GM23338 (cell line): Measurements from ENCODE around the gene KCTD17. TPM values are rescaled to one million over a fixed set of nuclear protein-coding genes. Genes with fewer than 3 reads are reported as not detected.

Experiments
- ATAC-seq: fragments of 200-7000 bp; cut with Tn5 transposase; 3 replicates; pipeline ENCODE4 v1.9.1; 2020
- DNase-seq: peaks from one replicate; pipeline ENCODE4 v3.0.0-alpha.2; 2015; ENCODE audit warnings: low spot score
- H2AFZ ChIP-seq: fragments of 200-600 bp; sonication (generic); 2 replicates; pipeline ENCODE4 v1.8.0; 2016; ENCODE audit warnings: antibody characterized with exemption, mild to moderate bottlenecking, moderate library complexity
- H3F3A ChIP-seq: fragments of 200-600 bp; sonication (generic); replicated peaks from 2 replicates; pipeline ENCODE4 v1.8.0; 2017; ENCODE audit warnings: antibody characterized with exemption, mixed run types, low read depth
- H3K27ac ChIP-seq: fragments of 200-600 bp; sonication (generic); 2 replicates; pipeline ENCODE4 v1.6.1; 2016; ENCODE audit warnings: low read depth
- H3K27me3 ChIP-seq: fragments of 200-600 bp; sonication (generic); 2 replicates; pipeline ENCODE4 v1.8.0; 2016; ENCODE audit warnings: mild to moderate bottlenecking, mixed run types, moderate library complexity; ENCODE audit not compliant: insufficient read depth
- H3K36me3 ChIP-seq: fragments of 200-600 bp; sonication (generic); 2 replicates; pipeline ENCODE4 v1.8.0; 2016; ENCODE audit warnings: mild to moderate bottlenecking; ENCODE audit not compliant: insufficient read depth
- H3K4me1 ChIP-seq: fragments of 200-600 bp; sonication (generic); 2 replicates; pipeline ENCODE4 v1.8.0; 2016; ENCODE audit warnings: mild to moderate bottlenecking, moderate library complexity; ENCODE audit not compliant: insufficient read depth
- H3K4me2 ChIP-seq: fragments of 200-600 bp; sonication (generic); 2 replicates; pipeline ENCODE4 v1.7.1; 2017; ENCODE audit warnings: mixed run types
- H3K4me3 ChIP-seq: fragments of 200-600 bp; sonication (generic); 2 replicates; pipeline ENCODE4 v1.6.1; 2016; ENCODE audit warnings: mixed run types
- H3K79me2 ChIP-seq: fragments of 200-600 bp; sonication (generic); replicated peaks from 2 replicates; pipeline ENCODE4 v1.8.0; 2017; ENCODE audit warnings: mild to moderate bottlenecking; ENCODE audit not compliant: insufficient read depth
- H3K9me2 ChIP-seq: fragments of 200-600 bp; sonication (generic); 2 replicates; pipeline ENCODE4 v1.8.0; 2017; ENCODE audit not compliant: insufficient read depth
- H4K20me1 ChIP-seq: fragments of 200-600 bp; sonication (generic); replicated peaks from 2 replicates; pipeline ENCODE4 v1.8.0; 2017; ENCODE audit warnings: mild to moderate bottlenecking; ENCODE audit not compliant: insufficient read depth
- H3K27ac Mint-ChIP-seq: 2 replicates; pipeline ENCODE4 v1.8.0; 2020; ENCODE audit warnings: inconsistent platforms, mild to moderate bottlenecking, moderate library complexity, mixed read lengths
- H3K27me3 Mint-ChIP-seq: 3 replicates; pipeline ENCODE4 v1.8.0; 2022; ENCODE audit warnings: low read depth, mild to moderate bottlenecking, moderate library complexity, mixed read lengths, inconsistent platforms; ENCODE audit not compliant: insufficient read depth, poor library complexity
- H3K36me3 Mint-ChIP-seq: 3 replicates; pipeline ENCODE4 v1.8.0; 2021; ENCODE audit warnings: low read depth, mild to moderate bottlenecking, inconsistent platforms, moderate library complexity, mixed read lengths
- H3K4me1 Mint-ChIP-seq: 3 replicates; pipeline ENCODE4 v1.8.0; 2020; ENCODE audit warnings: mild to moderate bottlenecking, inconsistent platforms, mixed read lengths
- H3K4me3 Mint-ChIP-seq: 3 replicates; pipeline ENCODE4 v1.8.0; 2021; ENCODE audit warnings: moderate library complexity, mild to moderate bottlenecking, inconsistent platforms, mixed read lengths
- H3K9me3 Mint-ChIP-seq: 3 replicates; pipeline ENCODE4 v1.8.0; 2020; ENCODE audit warnings: moderate library complexity, mild to moderate bottlenecking, inconsistent platforms, mixed read lengths
- CREB1 ChIP-seq: fragments of 250-450 bp; sonication (Bioruptor Pico); IDR thresholded peaks from 2 replicates; pipeline ENCODE4 v1.5.0; 2020; ENCODE audit warnings: low read depth, mild to moderate bottlenecking, moderate library complexity
- ETS1 ChIP-seq: IDR thresholded peaks from 2 replicates; pipeline ENCODE4 v1.6.1; 2016; ENCODE audit warnings: antibody characterized with exemption
- EZH2 ChIP-seq: fragments of 200-600 bp; sonication (generic); IDR thresholded peaks from one replicate; pipeline ENCODE4 v1.8.0; 2017; ENCODE audit warnings: antibody characterized with exemption, mild to moderate bottlenecking, low read depth; ENCODE audit not compliant: unreplicated experiment
- EZH2phosphoT487 ChIP-seq: fragments of 200-600 bp; sonication (generic); IDR thresholded peaks from one replicate; pipeline ENCODE4 v1.8.1; 2018; ENCODE audit warnings: antibody characterized with exemption; ENCODE audit not compliant: unreplicated experiment
- JUNB ChIP-seq: IDR thresholded peaks from one replicate; pipeline ENCODE4 v1.6.1; 2016; ENCODE audit warnings: antibody characterized with exemption; ENCODE audit not compliant: unreplicated experiment
- NANOG ChIP-seq: IDR thresholded peaks from 2 replicates; pipeline ENCODE4 v1.6.1; 2016; ENCODE audit warnings: antibody characterized with exemption, borderline replicate concordance
- POLR2AphosphoS5 ChIP-seq: IDR thresholded peaks from 2 replicates; pipeline ENCODE4 v1.6.1; 2016; ENCODE audit warnings: antibody characterized with exemption, low read depth
- REST ChIP-seq: IDR thresholded peaks from one replicate; pipeline ENCODE4 v1.6.1; 2018; ENCODE audit warnings: antibody characterized with exemption; ENCODE audit not compliant: unreplicated experiment
- STAT1 ChIP-seq: IDR thresholded peaks from one replicate; pipeline ENCODE4 v1.6.1; 2016; ENCODE audit warnings: antibody characterized with exemption; ENCODE audit not compliant: unreplicated experiment
- ZNF114 ChIP-seq: fragments of 250-450 bp; sonication (Bioruptor Pico); IDR thresholded peaks from 2 replicates; pipeline ENCODE4 v1.5.0; 2020; ENCODE audit warnings: mild to moderate bottlenecking, moderate library complexity
- ZNF331 ChIP-seq: fragments of 250-450 bp; sonication (Bioruptor Pico); IDR thresholded peaks from 2 replicates; pipeline ENCODE4 v1.5.0; 2020; ENCODE audit warnings: low read depth, mild to moderate bottlenecking, moderate library complexity
- ZNF462 ChIP-seq: fragments of 250-450 bp; sonication (Bioruptor Pico); IDR thresholded peaks from 2 replicates; pipeline ENCODE4 v1.5.0; 2020; ENCODE audit warnings: mild to moderate bottlenecking, moderate library complexity
- polyA plus RNA-seq: library from polyadenylated mRNA; unstranded; fragments of >200 nt; fragmentation: Nextera tagmentation; extraction: Ambion mirVana; gene quantifications from 2 replicates; pipeline ENCODE4 v1.2.1, GENCODE V29; 2016
- total RNA-seq: library from RNA; depleted of rRNA; stranded (reverse); fragments of >200 nt; shearing (Covaris generic); gene quantifications from 2 replicates; pipeline ENCODE4 v1.2.3, GENCODE V29; 2014
- TF ChIP-seq, protein P1 (sequence below), 2 experiments: fragments of 200-600 bp in 1 of 2; sonication (generic) in 1 of 2; conservative IDR thresholded peaks; 2 replicates each; pipeline versions ENCODE4 v1.5.1 to v1.6.1; 2016 to 2017; ENCODE audit warnings: antibody characterized with exemption in 2 of 2, low read depth in 2 of 2, mild to moderate bottlenecking in 2 of 2, moderate library complexity in 1 of 2

Gene KCTD17
- total and polyA plus RNA-seq, 2 experiments from 2014 or later = 25.1 to 35.0 TPM

DNA sequence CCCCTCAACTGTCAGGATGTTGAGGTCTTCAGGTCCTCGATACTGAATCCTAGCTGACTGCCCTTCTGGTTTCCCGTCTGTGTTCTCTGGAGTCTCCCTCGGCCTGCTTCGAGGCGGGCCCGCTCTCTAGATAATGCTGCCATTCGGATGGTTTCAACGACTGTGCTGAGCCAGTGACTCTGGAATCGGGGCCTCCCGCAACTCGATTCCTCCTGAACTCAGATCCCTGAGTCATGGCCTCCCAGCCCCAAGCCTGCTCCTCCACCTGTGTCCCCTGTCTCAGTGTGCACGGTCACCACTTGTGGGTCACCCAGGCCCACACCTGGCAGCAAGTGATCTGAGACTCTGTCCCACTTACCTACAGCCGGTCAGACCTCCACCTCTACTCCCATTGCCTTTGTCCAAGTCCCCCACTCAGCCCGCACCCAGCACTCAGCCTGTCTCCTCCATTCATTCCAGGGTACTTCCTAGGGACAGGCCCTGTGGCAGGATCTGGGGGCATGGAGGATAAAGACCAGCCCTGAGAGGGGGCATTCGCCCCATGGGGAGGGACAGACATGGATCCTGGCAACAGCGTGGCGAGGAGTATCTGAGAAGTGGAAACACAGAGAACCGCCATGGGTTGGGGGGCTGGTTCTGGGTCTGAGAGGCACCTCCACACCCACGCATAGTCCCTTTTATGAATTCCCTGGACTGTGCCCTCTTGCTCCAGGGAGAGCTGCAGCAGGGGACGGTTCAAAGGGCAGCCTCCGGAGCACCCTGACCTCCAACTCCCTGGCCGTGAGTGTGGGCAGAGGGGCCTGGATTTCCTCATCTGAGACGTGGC, 17.7 kb upstream of the KCTD17 start:
- no peaks in the 10 kb centered on the region for H3K27me3 ChIP-seq
- H3K4me1 Mint-ChIP-seq = peaks cover 36% of the 10 kb centered on the region
- H3K27me3 Mint-ChIP-seq = peaks cover 11% of the 10 kb centered on the region
- H3K4me1 ChIP-seq = peaks cover 14% of the 10 kb centered on the region; the same call in 1 of the 2 replicates
- peak overlapping the region; percentile 63 for H3K27ac Mint-ChIP-seq
- no peak overlapping the region for H3K4me3 Mint-ChIP-seq
- ATAC-seq = no peak
- H3K4me2 ChIP-seq = no peak overlapping the region
- no peak overlapping the region for H3K27ac ChIP-seq
- H3F3A ChIP-seq = 0 out of 2 replicates have a peak, but pooled peaks cover 7% of the 10 kb centered on the region
- no peaks in the 10 kb centered on the region for H4K20me1 ChIP-seq
- no peaks in the 10 kb centered on the region for H3K79me2 ChIP-seq
- no peaks in the 10 kb centered on the region for H3K9me2 ChIP-seq
- no peak for DNase-seq
- H3K36me3 Mint-ChIP-seq = peaks cover 7% of the 10 kb centered on the region; the same call in 2 of the 3 replicates
- no peak overlapping the region for H3K4me3 ChIP-seq
- no peaks in the 10 kb centered on the region for H3K9me3 Mint-ChIP-seq
- no peaks in the 10 kb centered on the region for H3K36me3 ChIP-seq
- no peak overlapping the region for H2AFZ ChIP-seq
- TF ChIP-seq JUNB (no peak), ZNF114 (CRISPR knock-in tag) (no peak), STAT1 (no peak), NANOG (no peak), REST (no peak), EZH2phosphoT487 (no peak), ZNF462 (no peak), EZH2 (no peak), POLR2AphosphoS5 (no peak), ZNF331 (CRISPR knock-in tag) (no peak), ETS1 (no peak), CREB1 (CRISPR knock-in tag) (no peak)
- TF ChIP-seq, protein P1, sequence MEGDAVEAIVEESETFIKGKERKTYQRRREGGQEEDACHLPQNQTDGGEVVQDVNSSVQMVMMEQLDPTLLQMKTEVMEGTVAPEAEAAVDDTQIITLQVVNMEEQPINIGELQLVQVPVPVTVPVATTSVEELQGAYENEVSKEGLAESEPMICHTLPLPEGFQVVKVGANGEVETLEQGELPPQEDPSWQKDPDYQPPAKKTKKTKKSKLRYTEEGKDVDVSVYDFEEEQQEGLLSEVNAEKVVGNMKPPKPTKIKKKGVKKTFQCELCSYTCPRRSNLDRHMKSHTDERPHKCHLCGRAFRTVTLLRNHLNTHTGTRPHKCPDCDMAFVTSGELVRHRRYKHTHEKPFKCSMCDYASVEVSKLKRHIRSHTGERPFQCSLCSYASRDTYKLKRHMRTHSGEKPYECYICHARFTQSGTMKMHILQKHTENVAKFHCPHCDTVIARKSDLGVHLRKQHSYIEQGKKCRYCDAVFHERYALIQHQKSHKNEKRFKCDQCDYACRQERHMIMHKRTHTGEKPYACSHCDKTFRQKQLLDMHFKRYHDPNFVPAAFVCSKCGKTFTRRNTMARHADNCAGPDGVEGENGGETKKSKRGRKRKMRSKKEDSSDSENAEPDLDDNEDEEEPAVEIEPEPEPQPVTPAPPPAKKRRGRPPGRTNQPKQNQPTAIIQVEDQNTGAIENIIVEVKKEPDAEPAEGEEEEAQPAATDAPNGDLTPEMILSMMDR (conservative IDR thresholded peaks at IDR 0.05; ENCODE audit: low read depth in 2 of 2) = no peak
